ENCODE results near the gene MEAF6. TPM values are rescaled to one million over a fixed set of nuclear protein-coding genes. Genes with fewer than 3 reads are reported as not detected.

Gene MEAF6
- total and polyA plus RNA-seq, 2 of the 4 experiments (the other 2 are of a cell fraction): 36.2 to 40.7 TPM

- H3K36me3 ChIP-seq (ENCODE audit: control insufficient read depth, insufficient read depth, low read length): peaks cover 35% of the 10 kb centered on the region
- peaks cover 19 to 38% of the 10 kb centered on the region in 2 experiments for H3K79me1 ChIP-seq (ENCODE audit: low read depth in 1 of 2, low read length in 2 of 2)
- 0 out of 2 replicates have a peak, but pooled peaks cover 4% of the 10 kb centered on the region for H4K20me1 ChIP-seq (ENCODE audit: insufficient read depth, low read length)
- no peak overlapping the region for H2AK5ac ChIP-seq (ENCODE audit: low read depth, low read length)
- no peak overlapping the region for H3K4ac ChIP-seq (ENCODE audit: low read depth, low read length)
- DNase-seq: no peak
- CTCF ChIA-PET: no interaction called here
- no peak overlapping the region for H2BK15ac ChIP-seq (ENCODE audit: low read depth, low read length)
- intact Hi-C loops (cut with micrococcal nuclease) (no loop called here), dilution Hi-C loops (cut with HindIII; ENCODE audit: low sequenced_read_pairs, unreplicated experiment) (no loop called here), in situ Hi-C loops (cut with MboI; ENCODE audit: low sequenced_read_pairs) (no loop called here)
- no peak overlapping the region for H3K9ac ChIP-seq (ENCODE audit: low read depth, low read length)
- no peak overlapping the region for H3K4me3 ChIP-seq (ENCODE audit: insufficient read depth, low read depth, low read length)
- H3K18ac ChIP-seq (ENCODE audit: low read depth, low read length): no peak overlapping the region
- TF ChIP-seq CHD1 (IDR thresholded peaks at IDR 0.05; ENCODE audit: low read depth, low read length) (no peak), USF2 (IDR thresholded peaks at IDR 0.05; ENCODE audit: low read depth, low read length) (no peak), POLR2A (IDR thresholded peaks at IDR 0.05; ENCODE audit: low read depth, low read length) (no peak), BHLHE40 (IDR thresholded peaks at IDR 0.05; ENCODE audit: low read depth, low read length) (no peak), RFX5 (IDR thresholded peaks at IDR 0.05; ENCODE audit: low read depth, low read length) (no peak), RCOR1 (IDR thresholded peaks at IDR 0.05; ENCODE audit: insufficient replicate concordance, low read length) (no peak), FOS (IDR thresholded peaks at IDR 0.05; ENCODE audit: low read depth, low read length) (no peak), NFE2L2 (IDR thresholded peaks at IDR 0.05; ENCODE audit: low read depth, low read length) (no peak), CEBPB (IDR thresholded peaks at IDR 0.05; ENCODE audit: low read depth, low read length) (no peak), CTCF (conservative IDR thresholded peaks at IDR 0.05; ENCODE audit: low read depth, low read length) (no peak), RAD21 (IDR thresholded peaks at IDR 0.05; ENCODE audit: low read length) (no peak), ELK1 (IDR thresholded peaks at IDR 0.05; ENCODE audit: borderline replicate concordance, low read depth, low read length) (no peak), MXI1 (IDR thresholded peaks at IDR 0.05; ENCODE audit: borderline replicate concordance, low read depth, low read length) (no peak), MAFK (IDR thresholded peaks at IDR 0.05; ENCODE audit: low read depth, low read length) (no peak), SMC3 (IDR thresholded peaks at IDR 0.05; ENCODE audit: low read depth, low read length) (no peak)
- H3K9me1 ChIP-seq (ENCODE audit: insufficient read depth, low read length): no peaks in the 10 kb centered on the region; the same call in 1 of the 2 replicates
- no peak overlapping the region for H3K14ac ChIP-seq (replicated peaks; ENCODE audit: low read depth, low read length)
- WGBS, 2 experiments (ENCODE audit: extremely low coverage in 2 of 2, insufficient read length in 1 of 2): no CpG with 5 or more reads among the region's 5 CpGs
- no peak overlapping the region for H2AK9ac ChIP-seq (replicated peaks; ENCODE audit: low read depth, low read length, poor library complexity)
- no peaks in the 10 kb centered on the region for H3K27me3 ChIP-seq (ENCODE audit: control insufficient read depth, insufficient read depth, low read length)
- H3K56ac ChIP-seq (ENCODE audit: extremely low read depth, insufficient read depth, low read length): no peak overlapping the region
- H4K91ac ChIP-seq (ENCODE audit: insufficient read depth, low read depth, low read length): no peak overlapping the region
- no peaks in the 10 kb centered on the region for H3K4me1 ChIP-seq (ENCODE audit: control insufficient read depth, insufficient read depth, low read length)
- H3K9me3 ChIP-seq (ENCODE audit: control insufficient read depth, insufficient read depth, low read length): no peaks in the 10 kb centered on the region
- POLR2A ChIA-PET (ENCODE audit: unreplicated experiment): no interaction called here
- H4K5ac ChIP-seq (ENCODE audit: low read depth, low read length): no peak overlapping the region
- no peak overlapping the region for H2AFZ ChIP-seq (replicated peaks; ENCODE audit: low read length, poor library complexity)
- H3K27ac ChIP-seq (ENCODE audit: insufficient read depth, low read length): no peak overlapping the region
- no peak overlapping the region for H4K8ac ChIP-seq (ENCODE audit: low read depth in 2 of 2, low read length in 2 of 2)
- no peak overlapping the region for H3K23ac ChIP-seq (ENCODE audit: low read depth, low read length)
- no peak overlapping the region for H2BK5ac ChIP-seq (ENCODE audit: low read depth, low read length, poor library complexity, severe bottlenecking)
- ATAC-seq (ENCODE audit: low read depth): no peak
- BruUV-seq (replicated peaks): no TSS peak
- H2BK120ac ChIP-seq (ENCODE audit: low read depth, low read length): no peak overlapping the region
- H3K4me2 ChIP-seq (ENCODE audit: low read depth, low read length): no peak overlapping the region
- no peak overlapping the region for H2BK20ac ChIP-seq (ENCODE audit: low read depth, low read length)
These were observed 12.9 kb downstream of the MEAF6 start for GRCh38 chr1:37501661-37502060.
